T-helper 2 cell (primary cell): Measurements from ENCODE around the gene ZYX.

ENCODE experiments used
- DNase-seq, 5 experiments: peaks; one replicate each; pipeline versions ENCODE4 v3.0.0 to v3.0.0-alpha.2; 2012 to 2022

ZYX gene

GRCh38 chr7:143362131-143363015 is 18.8 kb upstream of the ZYX start, which contains the start of gene FAM131B:
Gene FAM131B (minus strand): TSS chr7:143362713. CDS start chr7:143362603, 110 bp downstream.
- DNase-seq: peak in 2 of 5 experiments; percentile 35 to 56

DNA sequence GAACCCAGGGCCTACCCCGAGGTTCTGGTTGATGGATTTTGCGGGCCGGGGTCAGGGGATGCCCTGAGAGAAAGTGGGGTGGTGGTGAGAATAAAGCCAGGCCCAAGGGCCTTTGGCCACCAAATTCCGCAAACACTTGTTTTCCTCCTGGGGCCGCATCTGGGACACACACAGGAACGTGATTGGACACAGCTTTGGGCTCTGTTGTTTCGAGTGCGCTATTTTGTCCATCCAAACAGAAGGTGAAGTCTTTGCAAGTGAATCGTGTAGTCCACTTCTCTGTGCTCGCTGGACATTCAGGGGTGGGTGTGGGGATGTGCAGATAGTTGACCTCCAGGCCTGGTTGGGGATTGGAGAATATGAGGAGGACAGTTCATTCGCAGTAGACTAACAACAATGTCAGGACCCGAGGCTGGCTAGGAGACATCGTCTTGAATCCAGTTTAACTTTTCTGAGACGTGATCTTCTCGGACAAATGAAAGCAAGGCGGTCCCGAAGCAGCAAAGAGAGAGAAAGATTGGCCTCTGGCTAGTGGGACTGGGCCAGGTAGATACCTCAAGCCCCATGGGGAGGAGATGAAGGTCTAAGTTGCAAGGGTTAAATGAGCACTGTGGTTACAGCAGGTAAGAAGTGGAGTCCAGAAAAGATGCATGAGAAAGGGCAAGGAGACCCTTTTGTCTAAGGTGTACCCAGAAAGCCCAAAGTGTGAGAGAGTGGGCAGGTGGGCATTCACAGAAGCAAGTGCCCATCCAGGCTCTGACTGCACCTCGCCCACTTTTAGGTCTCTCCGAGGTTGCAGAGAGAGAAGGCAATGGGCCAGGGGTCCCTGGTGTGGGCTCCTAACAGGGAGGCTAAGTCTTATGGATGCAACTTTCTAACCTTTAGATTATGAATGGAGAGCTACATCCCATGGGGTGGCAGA is 17.9 kb upstream of the ZYX start:
- DNase-seq: no peak

GRCh38 chr7:143367972-143368371 is 13.2 kb upstream of the ZYX start:
- no peak for DNase-seq

GRCh38 chr7:143368387-143368786 is 12.8 kb upstream of the ZYX start:
- no peak for DNase-seq

GRCh38 chr7:143369678-143370651 is 11.2 kb upstream of the ZYX start:
- DNase-seq: peak in 1 of 5 experiments; percentile 52

- DNase-seq: peak in 2 of 5 experiments; percentile 47 to 54
Measured at GRCh38 chr7:143372070-143372469, 9.1 kb upstream of the ZYX start.

DNA sequence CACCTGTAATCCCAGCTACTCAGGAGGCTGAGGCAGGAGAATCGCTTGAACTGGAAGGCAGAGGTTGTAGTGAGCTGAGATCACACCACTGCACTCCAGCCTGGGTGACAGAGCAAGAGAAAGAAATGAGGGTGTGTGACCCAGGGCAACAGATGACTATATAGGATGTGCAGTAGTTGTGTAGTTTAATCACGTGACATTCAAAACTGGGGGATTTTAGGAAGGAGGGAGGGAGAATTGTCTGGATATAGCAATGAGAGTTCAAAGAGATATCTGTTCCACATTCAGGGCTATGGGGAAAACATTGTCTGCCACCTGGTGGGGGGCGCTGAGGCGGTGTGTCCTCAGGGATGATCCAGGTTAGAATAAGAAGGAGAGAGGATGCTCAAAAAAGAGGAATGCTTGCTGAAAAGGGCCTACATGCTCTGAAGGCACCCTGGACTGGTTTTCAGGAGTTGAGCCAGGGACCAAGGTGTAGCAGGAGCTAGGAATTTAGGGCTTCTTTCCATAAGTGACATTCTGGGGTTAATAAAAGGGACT is 7.8 kb upstream of the ZYX start:
- no peak for DNase-seq

GRCh38 chr7:143374561-143374960 is 6.6 kb upstream of the ZYX start:
- no peak for DNase-seq

GRCh38 chr7:143375298-143376034 is 5.7 kb upstream of the ZYX start:
- peak in 2 of 5 experiments; percentile 76 to 88 for DNase-seq

DNA sequence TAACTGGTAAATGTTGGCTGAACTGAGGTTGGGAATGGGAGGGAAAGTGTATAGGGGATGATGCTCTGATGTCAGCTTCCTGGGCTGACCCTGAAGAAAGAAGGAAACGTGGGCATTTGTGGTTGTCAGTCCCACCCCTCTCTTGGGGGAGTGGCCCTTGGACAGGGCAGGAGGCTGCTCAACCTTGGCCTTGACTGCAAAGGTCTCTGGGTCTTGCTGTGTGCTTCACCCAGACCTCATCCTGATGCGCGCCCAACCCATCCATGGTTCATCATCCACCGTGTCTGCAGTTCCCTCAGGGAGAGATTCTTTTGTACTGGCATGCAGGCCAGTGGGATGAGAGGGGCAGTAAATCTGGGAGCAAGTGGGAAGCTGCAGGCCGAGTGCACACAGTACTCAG is 4.7 kb upstream of the ZYX start:
- no peak for DNase-seq

DNA sequence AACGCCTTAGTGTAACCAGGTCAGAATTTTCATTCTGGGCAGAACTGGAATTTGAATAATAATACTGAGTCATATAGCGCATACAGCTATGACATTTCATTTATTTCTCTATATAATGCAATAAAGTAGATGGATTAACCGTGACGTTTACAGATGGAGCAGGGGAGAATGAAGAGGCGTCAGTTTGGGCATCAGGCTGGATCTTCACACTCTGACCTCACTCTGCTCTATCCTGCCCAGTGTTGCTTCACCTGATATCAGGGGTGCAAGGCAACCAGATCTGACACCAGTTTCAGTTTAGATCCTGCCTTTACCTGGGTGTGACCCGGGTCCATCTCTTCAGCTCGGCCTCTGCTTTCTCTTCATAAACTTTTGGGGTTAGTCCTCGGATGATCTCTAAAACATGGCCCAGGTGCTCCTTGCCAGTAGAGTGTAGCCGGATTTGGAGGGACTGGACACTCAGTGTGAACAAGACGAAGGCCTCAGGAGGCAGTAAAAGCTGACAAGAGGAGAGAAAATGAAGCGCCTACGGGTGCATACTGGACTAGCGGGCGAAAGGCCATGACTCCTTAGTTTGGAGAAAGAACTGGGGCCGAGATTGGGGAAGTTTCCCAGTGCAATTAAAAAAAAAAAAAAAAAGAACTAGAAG is 1.4 kb upstream of the ZYX start:
- DNase-seq: peak in 1 of 5 experiments; percentile 42

DNA sequence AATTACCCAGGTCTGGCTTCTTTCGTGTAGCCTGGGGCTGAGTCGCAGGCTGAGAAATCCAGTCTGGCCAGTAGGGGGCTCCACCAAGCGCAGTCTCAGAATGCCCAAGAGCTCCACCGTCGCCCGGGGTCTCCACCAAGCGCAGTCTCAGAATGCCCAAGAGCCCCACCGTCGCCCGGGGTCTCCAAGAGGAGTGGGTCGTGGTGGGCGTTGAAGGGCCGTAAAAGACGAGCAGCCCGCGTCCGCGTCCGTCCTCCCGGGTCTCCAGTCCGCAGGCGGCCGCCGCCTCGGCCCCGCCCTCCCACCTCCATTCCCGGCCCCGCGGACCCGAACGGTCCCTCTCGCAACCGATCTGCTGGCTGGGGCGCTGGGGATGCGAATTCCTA is 892 bp upstream of the ZYX start:
- peak; percentile 67 to 89 (median 76) for DNase-seq

DNA sequence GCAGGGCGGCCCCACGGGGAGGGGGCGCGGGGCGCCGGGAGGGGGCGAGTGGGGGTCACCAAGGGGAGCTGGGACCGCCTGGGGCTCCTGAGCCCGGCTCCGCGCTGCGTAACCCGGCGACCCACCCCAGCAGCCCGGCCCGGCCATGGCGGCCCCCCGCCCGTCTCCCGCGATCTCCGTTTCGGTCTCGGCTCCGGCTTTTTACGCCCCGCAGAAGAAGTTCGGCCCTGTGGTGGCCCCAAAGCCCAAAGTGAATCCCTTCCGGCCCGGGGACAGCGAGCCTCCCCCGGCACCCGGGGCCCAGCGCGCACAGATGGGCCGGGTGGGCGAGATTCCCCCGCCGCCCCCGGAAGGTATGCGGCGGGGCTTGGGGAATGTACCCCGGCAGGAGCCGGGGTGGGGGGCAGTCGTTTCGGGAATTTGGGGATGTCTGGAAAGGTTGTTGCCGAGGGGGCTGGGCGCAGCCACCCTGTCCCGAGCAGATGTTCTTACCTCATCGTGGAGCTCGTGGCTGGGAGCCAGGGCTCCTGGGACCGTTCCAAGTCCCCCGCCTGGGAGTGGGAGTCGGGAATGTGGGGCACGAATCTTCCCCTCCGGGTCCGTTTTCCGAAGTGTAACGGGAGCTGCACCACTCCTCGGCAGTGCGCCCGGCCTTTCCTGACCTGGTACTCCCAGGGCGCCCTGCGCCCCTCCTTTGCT is 431 bp downstream of the ZYX start:
- DNase-seq: peak in 1 of 5 experiments; percentile 31

DNA sequence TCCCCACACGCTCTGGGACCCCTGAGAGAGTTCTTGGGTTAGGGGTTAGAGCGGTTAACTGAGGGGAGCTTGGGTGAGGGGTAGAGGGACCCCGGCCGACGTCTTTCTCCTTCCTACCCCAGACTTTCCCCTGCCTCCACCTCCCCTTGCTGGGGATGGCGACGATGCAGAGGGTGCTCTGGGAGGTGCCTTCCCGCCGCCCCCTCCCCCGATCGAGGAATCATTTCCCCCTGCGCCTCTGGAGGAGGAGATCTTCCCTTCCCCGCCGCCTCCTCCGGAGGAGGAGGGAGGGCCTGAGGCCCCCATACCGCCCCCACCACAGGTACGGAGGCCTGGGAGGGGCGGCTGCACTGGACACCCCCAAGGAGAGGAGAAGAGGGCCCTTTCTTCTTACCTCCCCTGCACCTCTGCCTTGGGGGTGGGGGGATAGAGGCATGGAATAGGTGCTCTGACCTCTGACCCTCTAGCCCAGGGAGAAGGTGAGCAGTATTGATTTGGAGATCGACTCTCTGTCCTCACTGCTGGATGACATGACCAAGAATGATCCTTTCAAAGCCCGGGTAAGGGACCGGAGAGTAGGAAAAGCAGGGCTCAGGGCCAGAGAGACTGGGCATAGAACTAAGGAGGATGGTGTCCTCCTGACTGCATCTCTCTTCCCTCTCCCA is 1.1 kb downstream of the ZYX start:
- DNase-seq: no peak

DNA sequence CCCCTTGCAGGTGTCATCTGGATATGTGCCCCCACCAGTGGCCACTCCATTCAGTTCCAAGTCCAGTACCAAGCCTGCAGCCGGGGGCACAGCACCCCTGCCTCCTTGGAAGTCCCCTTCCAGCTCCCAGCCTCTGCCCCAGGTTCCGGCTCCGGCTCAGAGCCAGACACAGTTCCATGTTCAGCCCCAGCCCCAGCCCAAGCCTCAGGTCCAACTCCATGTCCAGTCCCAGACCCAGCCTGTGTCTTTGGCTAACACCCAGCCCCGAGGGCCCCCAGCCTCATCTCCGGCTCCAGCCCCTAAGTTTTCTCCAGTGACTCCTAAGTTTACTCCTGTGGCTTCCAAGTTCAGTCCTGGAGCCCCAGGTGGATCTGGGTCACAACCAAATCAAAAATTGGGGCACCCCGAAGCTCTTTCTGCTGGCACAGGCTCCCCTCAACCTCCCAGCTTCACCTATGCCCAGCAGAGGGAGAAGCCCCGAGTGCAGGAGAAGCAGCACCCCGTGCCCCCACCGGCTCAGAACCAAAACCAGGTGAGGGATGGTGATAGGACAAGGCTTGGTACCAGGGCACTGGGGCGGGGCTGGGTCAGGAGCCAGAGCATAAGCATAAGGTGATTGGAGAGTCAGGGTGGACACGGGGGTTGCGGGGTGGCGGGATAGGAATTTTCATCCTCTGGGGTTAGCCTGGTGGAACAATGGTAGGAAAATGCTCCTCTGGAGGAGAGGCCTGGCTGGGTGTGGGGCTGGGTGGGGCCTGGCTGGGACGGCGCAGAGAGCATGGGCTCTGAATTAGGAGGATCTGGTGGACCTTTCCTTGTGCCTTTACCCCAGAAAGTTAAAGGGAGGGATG is 1.9 kb downstream of the ZYX start:
- DNase-seq: no peak

DNA sequence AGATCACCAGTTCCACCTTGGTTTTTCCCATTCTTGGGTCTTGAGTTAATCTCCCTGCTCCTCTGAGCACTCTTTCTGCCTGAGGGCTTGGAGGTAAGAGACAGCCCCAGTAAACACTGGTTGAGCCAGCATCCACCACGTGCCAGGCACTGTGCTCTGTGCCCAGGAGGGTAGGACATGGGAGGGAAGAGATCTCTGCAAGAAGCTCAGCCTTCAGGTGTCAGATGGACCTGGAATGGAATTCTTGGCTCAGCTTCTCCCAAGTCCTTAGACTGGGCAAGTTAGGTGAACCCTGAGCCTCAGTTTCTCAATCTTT is 2.5 kb downstream of the ZYX start:
- no peak for DNase-seq

- DNase-seq: no peak
Measured at GRCh38 chr7:143384148-143384547, 3.0 kb downstream of the ZYX start.
